Neural progenitor cell (in vitro differentiated cells): ENCODE measurements around the gene VMP1. TPM values are rescaled to one million over a fixed set of nuclear protein-coding genes. Genes with fewer than 3 reads are reported as not detected.

Experiments used
- DNase-seq: peaks from one replicate; pipeline ENCODE4 v3.0.0-alpha.2; 2016; ENCODE audit warnings: low spot score
- H2AFZ ChIP-seq: fragments of 200-600 bp; sonication (generic); replicated peaks from 2 replicates; pipeline ENCODE4 v1.6.1; 2016; ENCODE audit warnings: antibody characterized with exemption
- H3F3A ChIP-seq: fragments of 200-600 bp; sonication (generic); 2 replicates; pipeline ENCODE4 v1.6.1; 2016; ENCODE audit warnings: antibody characterized with exemption, low read depth
- H3K27ac ChIP-seq: fragments of 200-600 bp; sonication (generic); 2 replicates; pipeline ENCODE4 v1.5.1; 2016; ENCODE audit warnings: mild to moderate bottlenecking
- H3K27me3 ChIP-seq: fragments of 200-600 bp; sonication (generic); 2 replicates; pipeline ENCODE4 v1.6.1; 2016; ENCODE audit warnings: mild to moderate bottlenecking, moderate library complexity
- H3K36me3 ChIP-seq: fragments of 200-600 bp; sonication (generic); 2 replicates; pipeline ENCODE4 v1.5.1; 2016
- H3K4me1 ChIP-seq: fragments of 200-600 bp; sonication (generic); 2 replicates; pipeline ENCODE4 v1.6.1; 2016; ENCODE audit warnings: mixed run types
- H3K4me2 ChIP-seq: fragments of 200-600 bp; sonication (generic); 2 replicates; pipeline ENCODE4 v1.6.1; 2016
- H3K4me3 ChIP-seq: fragments of 200-600 bp; sonication (generic); 2 replicates; pipeline ENCODE4 v1.5.1; 2016
- H3K79me2 ChIP-seq: fragments of 200-600 bp; sonication (generic); 2 replicates; pipeline ENCODE4 v1.6.1; 2016; ENCODE audit warnings: low read depth
- H3K9ac ChIP-seq: fragments of 200-600 bp; sonication (generic); 2 replicates; pipeline ENCODE4 v1.6.1; 2016
- H3K9me3 ChIP-seq: fragments of 200-600 bp; sonication (generic); 2 replicates; pipeline ENCODE4 v1.5.1; 2016; ENCODE audit warnings: low read depth
- H4K20me1 ChIP-seq: fragments of 200-600 bp; sonication (generic); 2 replicates; pipeline ENCODE4 v1.6.1; 2016; ENCODE audit warnings: low read depth
- H3K27ac Mint-ChIP-seq: 3 replicates; pipeline ENCODE4 v1.8.0; 2021; ENCODE audit warnings: mixed read lengths
- H3K27me3 Mint-ChIP-seq: 2 replicates; pipeline ENCODE4 v1.8.0; 2022; ENCODE audit warnings: low read depth, mild to moderate bottlenecking, inconsistent platforms, moderate library complexity, mixed read lengths; ENCODE audit not compliant: insufficient read depth
- H3K36me3 Mint-ChIP-seq: 3 replicates; pipeline ENCODE4 v1.8.0; 2021; ENCODE audit warnings: mixed read lengths
- H3K4me1 Mint-ChIP-seq: 3 replicates; pipeline ENCODE4 v1.8.0; 2021; ENCODE audit warnings: mixed read lengths
- H3K4me3 Mint-ChIP-seq: 3 replicates; pipeline ENCODE4 v1.8.0; 2021; ENCODE audit warnings: mild to moderate bottlenecking, moderate library complexity, mixed read lengths
- H3K9me3 Mint-ChIP-seq: 3 replicates; pipeline ENCODE4 v1.8.0; 2020; ENCODE audit warnings: mixed read lengths
- CTCF ChIP-seq: fragments of 200-600 bp; sonication (generic); IDR thresholded peaks from 2 replicates; pipeline ENCODE4 v1.5.1; 2017; ENCODE audit warnings: antibody characterized with exemption, mild to moderate bottlenecking
- EZH2 ChIP-seq: fragments of 200-600 bp; sonication (generic); IDR thresholded peaks from 2 replicates; pipeline ENCODE4 v1.6.1; 2017; ENCODE audit warnings: antibody characterized with exemption, mild to moderate bottlenecking, moderate library complexity
- EZH2phosphoT487 ChIP-seq: fragments of 200-600 bp; sonication (generic); IDR thresholded peaks from 2 replicates; pipeline ENCODE4 v1.6.1; 2017; ENCODE audit warnings: antibody characterized with exemption
- total RNA-seq: library from RNA; depleted of rRNA; stranded (reverse); fragments of >200 nt; gene quantifications from 2 replicates; pipeline ENCODE4 v1.2.3, GENCODE V29; 2015; ENCODE audit warnings: low replicate concordance

The VMP1 gene
- total RNA-seq, 1 donor from 2014 or later: 62.1 TPM

GRCh38 chr17:59796138-59796537 lies 88.7 kb downstream of the VMP1 start:
- no peaks in the 10 kb centered on the region for H3K36me3 ChIP-seq
- TF ChIP-seq CTCF (no peak), EZH2 (no peak), EZH2phosphoT487 (no peak)
- peaks cover 9% of the 10 kb centered on the region for H3K36me3 Mint-ChIP-seq
- no peaks in the 10 kb centered on the region for H3K79me2 ChIP-seq
- no peaks in the 10 kb centered on the region for H3F3A ChIP-seq
- no peaks in the 10 kb centered on the region for H3K4me1 Mint-ChIP-seq
- H3K9me3 ChIP-seq: no peaks in the 10 kb centered on the region
- H2AFZ ChIP-seq: no peak overlapping the region
- H3K9me3 Mint-ChIP-seq: no peaks in the 10 kb centered on the region
- no peak for DNase-seq
- no peak overlapping the region for H3K4me3 ChIP-seq
- no peak overlapping the region for H3K4me2 ChIP-seq
- no peaks in the 10 kb centered on the region for H3K27me3 Mint-ChIP-seq
- no peak overlapping the region for H3K9ac ChIP-seq
- no peaks in the 10 kb centered on the region for H3K27me3 ChIP-seq
- H4K20me1 ChIP-seq: no peaks in the 10 kb centered on the region
- no peaks in the 10 kb centered on the region for H3K4me1 ChIP-seq
- no peak overlapping the region for H3K4me3 Mint-ChIP-seq
- no peak overlapping the region for H3K27ac Mint-ChIP-seq
- H3K27ac ChIP-seq: no peak overlapping the region

- no peaks in the 10 kb centered on the region for H4K20me1 ChIP-seq
- H3K4me3 Mint-ChIP-seq: no peak overlapping the region
Measured at GRCh38 chr17:59796785-59797205, 89.3 kb downstream of the VMP1 start.

GRCh38 chr17:59798111-59798510 lies 90.7 kb downstream of the VMP1 start:
- Mint-ChIP-seq H3K4me3 (no peak overlapping the region), H3K27ac (no peak overlapping the region), H3K36me3 (peaks cover 7% of the 10 kb centered on the region), H3K27me3 (no peaks in the 10 kb centered on the region), H3K4me1 (no peaks in the 10 kb centered on the region), H3K9me3 (no peaks in the 10 kb centered on the region)
- no peak for DNase-seq
- Histone ChIP-seq H3K27me3 (no peaks in the 10 kb centered on the region), H3K9ac (no peak overlapping the region), H3K27ac (no peak overlapping the region), H3K79me2 (no peaks in the 10 kb centered on the region), H2AFZ (no peak overlapping the region), H3K4me2 (no peak overlapping the region), H3F3A (no peaks in the 10 kb centered on the region), H3K4me3 (no peak overlapping the region), H3K9me3 (no peaks in the 10 kb centered on the region), H3K36me3 (no peaks in the 10 kb centered on the region), H4K20me1 (no peaks in the 10 kb centered on the region), H3K4me1 (no peaks in the 10 kb centered on the region)
- TF ChIP-seq EZH2 (no peak), CTCF (no peak), EZH2phosphoT487 (no peak)

More at GRCh38 chr17:59796785-59797205, 89.3 kb downstream of the VMP1 start:
- Histone ChIP-seq H3K27ac (no peak overlapping the region), H3K9me3 (no peaks in the 10 kb centered on the region), H3K4me1 (no peaks in the 10 kb centered on the region), H3K9ac (no peak overlapping the region), H3K27me3 (no peaks in the 10 kb centered on the region), H3F3A (no peaks in the 10 kb centered on the region), H3K4me2 (no peak overlapping the region), H2AFZ (no peak overlapping the region), H3K79me2 (no peaks in the 10 kb centered on the region), H3K4me3 (no peak overlapping the region), H3K36me3 (no peaks in the 10 kb centered on the region)
- Mint-ChIP-seq H3K4me1 (no peaks in the 10 kb centered on the region), H3K36me3 (peaks cover 7% of the 10 kb centered on the region), H3K9me3 (no peaks in the 10 kb centered on the region), H3K27me3 (no peaks in the 10 kb centered on the region), H3K27ac (no peak overlapping the region)
- no peak for DNase-seq
- no peak for TF ChIP-seq EZH2phosphoT487
- no peak for TF ChIP-seq EZH2
- TF ChIP-seq CTCF: no peak
